Measurements from ENCODE around the gene LSP1.

Gene LSP1

GRCh38 chr11:1851468-1852180 is 1.3 kb upstream of the LSP1 start:
- DNase-seq = no peak

DNA sequence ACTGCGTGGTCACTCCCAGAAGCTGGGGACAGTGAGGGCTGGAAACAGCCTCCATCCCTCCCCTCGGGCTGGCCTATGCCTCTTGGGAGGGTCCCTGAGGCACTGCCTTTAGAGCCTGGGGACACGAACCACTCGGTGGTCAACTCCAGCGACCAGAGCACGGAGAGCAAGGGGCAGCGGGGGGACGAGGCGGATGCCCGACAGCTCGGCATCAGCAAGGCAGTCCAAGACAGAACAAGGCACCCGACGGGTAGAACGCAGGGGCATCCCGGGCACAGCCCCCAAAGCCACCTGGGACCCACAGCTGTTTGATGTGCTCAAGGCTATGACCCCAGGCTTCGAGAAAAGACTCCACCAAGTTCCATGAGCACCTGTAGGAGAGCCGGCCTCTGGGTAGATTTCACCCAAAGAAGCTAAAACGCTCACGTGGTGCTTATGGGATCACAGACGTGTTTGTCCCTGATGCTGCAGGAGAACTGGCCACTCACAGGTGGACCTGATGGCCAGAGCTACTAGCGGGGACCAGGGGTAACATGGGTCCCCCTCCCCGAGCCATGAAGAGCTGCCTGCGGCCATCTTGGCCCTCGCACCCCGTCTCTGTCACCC is 510 bp upstream of the LSP1 start:
- DNase-seq = no peak

GRCh38 chr11:1853376-1854131 is 670 bp downstream of the LSP1 start:
- peak; percentile 36 to 44 for DNase-seq

- peak in 1 of 2 experiments; percentile 53 for DNase-seq
Observed at GRCh38 chr11:1854132-1854948, 1.5 kb downstream of the LSP1 start.

- DNase-seq = peak; percentile 66 to 74
Observed at GRCh38 chr11:1854949-1855885, 2.3 kb downstream of the LSP1 start.

- DNase-seq = no peak
Observed at GRCh38 chr11:1855886-1856265, 3.0 kb downstream of the LSP1 start.

- DNase-seq = no peak
Observed at GRCh38 chr11:1856306-1857005, 3.6 kb downstream of the LSP1 start.

GRCh38 chr11:1857064-1857463 is 4.2 kb downstream of the LSP1 start:
- DNase-seq = no peak

GRCh38 chr11:1858154-1858553 is 5.3 kb downstream of the LSP1 start:
- no peak for DNase-seq

- no peak for DNase-seq
Observed at GRCh38 chr11:1858576-1858975, 5.7 kb downstream of the LSP1 start.

DNA sequence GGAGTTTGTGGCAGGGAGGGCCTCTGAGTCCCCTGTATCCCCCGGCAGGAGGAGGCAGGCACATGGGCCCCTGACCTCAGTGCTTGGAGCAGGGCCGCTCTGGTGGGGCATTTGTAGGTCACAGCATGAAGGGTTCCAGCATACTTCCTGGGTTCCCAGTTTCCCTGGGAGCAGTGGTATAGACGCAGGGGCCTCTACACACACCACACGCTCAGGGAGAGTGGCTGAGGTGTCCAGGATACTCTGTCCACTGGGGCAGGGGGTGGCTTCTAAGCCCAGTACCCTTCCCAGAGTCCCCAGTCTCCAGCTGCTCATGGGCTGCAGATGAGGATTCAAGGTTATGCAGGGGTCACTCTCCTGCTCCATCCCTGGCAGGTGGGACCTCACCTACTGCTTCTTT is 6.1 kb downstream of the LSP1 start:
- DNase-seq = no peak

GRCh38 chr11:1860108-1860507 is 7.2 kb downstream of the LSP1 start:
- no peak for DNase-seq

- DNase-seq = no peak
Observed at GRCh38 chr11:1861435-1862411, 8.8 kb downstream of the LSP1 start.

DNA sequence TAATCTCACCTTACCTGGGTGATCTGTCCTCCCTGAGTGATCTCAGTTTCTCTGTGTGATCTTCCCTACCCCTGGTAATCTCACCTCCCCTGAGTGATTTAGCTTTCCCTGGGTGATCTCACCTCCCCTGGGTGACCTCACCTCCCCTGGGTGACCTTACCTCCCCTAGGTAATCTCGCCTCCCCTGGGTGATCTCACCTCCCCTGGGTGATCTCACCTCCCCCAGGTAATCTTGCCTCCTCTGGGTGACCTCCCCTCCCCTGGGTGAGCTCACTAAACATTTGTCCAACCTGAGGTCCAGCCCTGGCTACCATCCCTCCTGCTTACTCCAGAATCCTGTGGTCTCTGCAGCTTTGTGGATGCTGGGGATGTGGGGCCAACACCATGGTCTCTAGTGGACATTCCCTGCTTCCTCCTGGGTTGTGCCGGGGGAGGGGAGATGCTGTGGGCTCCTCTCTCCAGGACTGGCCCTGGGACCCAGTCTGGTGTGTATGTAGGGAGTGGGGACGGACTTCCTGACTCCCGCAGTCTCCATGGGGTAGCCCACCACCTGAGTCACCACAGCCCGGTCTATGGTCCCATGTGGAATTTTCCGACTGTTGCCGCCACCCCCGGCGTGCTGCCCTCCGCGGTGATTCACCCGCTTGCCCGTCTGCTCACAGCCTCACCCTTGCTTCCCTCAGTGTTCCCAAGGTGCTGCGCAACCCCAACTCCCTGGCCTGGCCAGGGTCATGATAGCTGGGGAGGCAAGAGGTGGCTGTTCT is 9.9 kb downstream of the LSP1 start:
- DNase-seq = no peak

- DNase-seq = no peak
Observed at GRCh38 chr11:1863352-1864216, 10.7 kb downstream of the LSP1 start.

- no peak for DNase-seq
Observed at GRCh38 chr11:1864231-1864630, 11.3 kb downstream of the LSP1 start.

- DNase-seq = no peak
Observed at GRCh38 chr11:1864831-1865665, 12.2 kb downstream of the LSP1 start.

All from activated CD4-positive, alpha-beta T cell treated with anti-CD3 and anti-CD28 coated beads, Interleukin-2, amount 50 U/mL, for 48 hours (primary cell).